WERI-Rb-1 (cell line): Measurements from ENCODE around the gene PRR15L.
"Not testable (repeated sequence)": the region's sequence is repeated elsewhere in the genome, so short reads cannot be mapped to it uniquely, and the experiment has no call there.

Experiments used
- DNase-seq: peaks from one replicate; pipeline ENCODE4 v3.0.0-alpha.2; 2020
- H3K27ac ChIP-seq: fragments of 250-450 bp; sonication (Bioruptor Pico); 2 replicates; pipeline ENCODE4 v1.5.1; 2020; ENCODE audit warnings: mild to moderate bottlenecking, moderate library complexity
- H3K27me3 ChIP-seq: fragments of 250-450 bp; sonication (Bioruptor Pico); 2 replicates; pipeline ENCODE4 v1.5.1; 2021; ENCODE audit warnings: mild to moderate bottlenecking, low read depth, moderate library complexity; ENCODE audit not compliant: insufficient read depth, severe bottlenecking
- H3K36me3 ChIP-seq: fragments of 250-450 bp; sonication (Bioruptor Pico); 2 replicates; pipeline ENCODE4 v1.5.1; 2020; ENCODE audit warnings: mild to moderate bottlenecking, moderate library complexity
- H3K4me3 ChIP-seq: 2 replicates; pipeline ENCODE4 v1.5.1; 2011; ENCODE audit warnings: low read depth, mild to moderate bottlenecking, control low read depth, low read length
- H3K9me3 ChIP-seq: fragments of 250-450 bp; sonication (Bioruptor Pico); 2 replicates; pipeline ENCODE4 v1.5.1; 2021; ENCODE audit warnings: mild to moderate bottlenecking, moderate library complexity; ENCODE audit not compliant: severe bottlenecking
- TF ChIP-seq, protein P1 (sequence below): IDR thresholded peaks from 2 replicates; pipeline ENCODE4 v1.5.1; 2011; ENCODE audit warnings: low read depth, mild to moderate bottlenecking, control low read depth, inconsistent platforms, low read length

Gene PRR15L

DNA sequence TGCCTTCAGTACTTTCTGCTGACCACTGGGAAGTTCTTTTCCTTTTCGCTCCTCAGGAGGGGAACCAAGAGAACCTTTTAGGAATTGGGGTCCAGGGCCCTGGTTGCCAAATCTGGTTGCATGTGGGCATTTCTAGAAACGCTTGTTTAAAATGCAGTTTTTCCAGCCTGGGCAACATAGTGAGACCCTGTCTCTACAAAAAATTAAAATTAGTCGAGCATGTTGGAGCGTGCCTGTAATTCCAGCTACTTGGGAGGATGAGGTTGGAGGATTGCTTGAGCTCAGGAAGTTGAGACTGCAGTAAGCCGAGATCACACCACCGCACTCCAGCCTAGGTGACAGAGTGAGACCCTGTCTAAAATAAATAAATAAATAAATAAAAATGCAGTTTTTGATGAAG lies 15.1 kb downstream of the PRR15L start:
- DNase-seq = no peak
- TF ChIP-seq, protein P1, sequence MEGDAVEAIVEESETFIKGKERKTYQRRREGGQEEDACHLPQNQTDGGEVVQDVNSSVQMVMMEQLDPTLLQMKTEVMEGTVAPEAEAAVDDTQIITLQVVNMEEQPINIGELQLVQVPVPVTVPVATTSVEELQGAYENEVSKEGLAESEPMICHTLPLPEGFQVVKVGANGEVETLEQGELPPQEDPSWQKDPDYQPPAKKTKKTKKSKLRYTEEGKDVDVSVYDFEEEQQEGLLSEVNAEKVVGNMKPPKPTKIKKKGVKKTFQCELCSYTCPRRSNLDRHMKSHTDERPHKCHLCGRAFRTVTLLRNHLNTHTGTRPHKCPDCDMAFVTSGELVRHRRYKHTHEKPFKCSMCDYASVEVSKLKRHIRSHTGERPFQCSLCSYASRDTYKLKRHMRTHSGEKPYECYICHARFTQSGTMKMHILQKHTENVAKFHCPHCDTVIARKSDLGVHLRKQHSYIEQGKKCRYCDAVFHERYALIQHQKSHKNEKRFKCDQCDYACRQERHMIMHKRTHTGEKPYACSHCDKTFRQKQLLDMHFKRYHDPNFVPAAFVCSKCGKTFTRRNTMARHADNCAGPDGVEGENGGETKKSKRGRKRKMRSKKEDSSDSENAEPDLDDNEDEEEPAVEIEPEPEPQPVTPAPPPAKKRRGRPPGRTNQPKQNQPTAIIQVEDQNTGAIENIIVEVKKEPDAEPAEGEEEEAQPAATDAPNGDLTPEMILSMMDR = no peak
- no peak overlapping the region for H3K4me3 ChIP-seq
- peaks cover 3% of the 10 kb centered on the region for H3K9me3 ChIP-seq
- H3K36me3 ChIP-seq = no peaks in the 10 kb centered on the region
- H3K27me3 ChIP-seq = no peaks in the 10 kb centered on the region
- no peak overlapping the region for H3K27ac ChIP-seq

DNA sequence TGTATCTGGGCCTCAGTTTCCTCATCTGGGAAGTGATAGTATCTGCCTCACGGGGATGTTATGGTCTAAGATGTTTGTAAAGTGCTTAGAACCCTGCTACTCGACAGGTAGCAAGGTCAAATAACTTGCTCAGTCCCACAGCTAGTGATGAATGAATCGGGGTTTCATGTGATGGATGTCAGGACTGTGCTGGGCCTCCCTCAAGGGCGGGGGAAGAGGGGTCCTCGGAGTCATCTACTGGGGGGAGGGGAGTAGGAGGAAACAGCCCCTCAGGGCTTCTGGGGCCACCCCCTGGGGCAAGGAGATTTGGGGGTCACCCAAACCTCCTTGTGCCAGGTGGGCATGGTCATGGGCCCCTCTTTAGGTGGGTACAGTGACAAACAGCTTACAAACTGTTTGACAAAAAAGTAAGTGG lies 15.6 kb downstream of the PRR15L start:
- TF ChIP-seq, protein P1 = no peak
- Histone ChIP-seq H3K4me3 (peak overlapping the region; percentile 46), H3K36me3 (no peaks in the 10 kb centered on the region), H3K27me3 (no peaks in the 10 kb centered on the region), H3K9me3 (peaks cover 3% of the 10 kb centered on the region), H3K27ac (no peak overlapping the region)
- no peak for DNase-seq

DNA sequence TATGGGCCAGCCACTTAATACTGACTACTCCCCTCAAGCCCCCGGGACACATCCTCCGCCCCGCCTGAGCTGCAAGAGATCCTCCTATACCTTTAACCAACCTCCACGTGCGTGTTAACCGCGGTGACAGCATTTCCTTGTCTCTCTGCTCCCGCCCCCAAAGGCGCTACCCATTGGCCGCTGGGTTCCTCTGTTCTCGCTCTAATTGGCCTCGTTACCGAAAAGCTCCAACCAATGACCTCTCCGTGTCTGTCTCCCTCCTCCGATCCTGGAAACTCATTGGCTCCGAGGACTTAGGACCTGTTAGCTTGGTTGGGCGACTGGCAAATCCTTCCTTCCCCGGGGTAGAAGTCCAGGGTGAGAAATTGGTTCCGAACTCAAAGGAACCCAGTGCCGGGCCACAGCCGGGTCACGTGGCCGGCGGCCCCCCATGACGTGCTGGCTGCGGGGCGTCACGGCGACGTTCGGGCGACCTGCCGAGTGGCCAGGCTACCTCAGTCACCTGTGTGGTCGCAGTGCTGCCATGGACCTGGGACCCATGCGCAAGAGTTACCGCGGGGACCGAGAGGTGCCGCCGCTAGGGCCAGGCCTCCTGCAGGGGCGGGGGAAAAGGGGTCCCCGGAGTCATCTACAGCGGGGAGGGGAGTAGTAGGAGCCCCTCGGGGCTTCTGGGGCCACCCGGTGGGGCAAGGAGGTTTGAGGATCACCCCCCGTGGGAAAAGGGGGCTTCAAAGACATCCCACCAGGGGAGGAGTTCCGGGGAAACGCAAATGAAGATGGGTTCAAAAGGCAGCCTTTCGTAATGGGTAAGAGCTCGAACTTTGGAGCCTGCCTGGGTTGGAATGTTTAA lies 16.2 kb downstream of the PRR15L start, which contains the start of gene PNPO:
Gene PNPO (plus strand): TSS at position 326 of the 850 bp plus-strand sequence. CDS start 105 bp downstream, at position 431.
- no peaks in the 10 kb centered on the region for H3K27me3 ChIP-seq
- TF ChIP-seq, protein P1 = no peak
- peak; percentile 88 for DNase-seq
- H3K9me3 ChIP-seq = peaks cover 3% of the 10 kb centered on the region
- no peak within 1 kb of the TSS for H3K27ac ChIP-seq
- no peaks in the 10 kb centered on the region for H3K36me3 ChIP-seq
- peak within 1 kb of the TSS; percentile 46 for H3K4me3 ChIP-seq

DNA sequence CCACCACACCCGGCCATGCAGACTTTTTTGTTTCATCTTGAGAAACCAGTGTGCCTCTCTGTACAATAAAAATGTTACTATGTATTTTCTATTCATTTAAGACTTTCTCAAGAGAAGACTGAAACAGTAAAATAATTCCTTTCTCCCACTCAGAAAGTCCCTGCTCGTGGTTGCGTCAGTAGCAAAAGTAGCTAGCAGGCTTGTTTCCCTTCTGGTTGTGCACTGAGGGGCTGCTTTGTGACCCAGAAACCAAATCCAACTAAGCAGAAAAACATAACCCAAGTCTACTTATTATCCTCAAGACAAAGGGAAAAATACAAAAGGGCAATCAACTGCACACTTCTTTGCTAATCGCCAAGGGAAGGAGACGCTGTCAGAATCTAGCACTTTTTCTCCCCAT lies 19.7 kb downstream of the PRR15L start:
- H3K36me3 ChIP-seq = no peaks in the 10 kb centered on the region
- no peaks in the 10 kb centered on the region for H3K27me3 ChIP-seq
- H3K27ac ChIP-seq = no peak overlapping the region
- H3K9me3 ChIP-seq = peaks cover 3% of the 10 kb centered on the region
- TF ChIP-seq, protein P1 = no peak
- no peak for DNase-seq
- H3K4me3 ChIP-seq = no peak overlapping the region

DNA sequence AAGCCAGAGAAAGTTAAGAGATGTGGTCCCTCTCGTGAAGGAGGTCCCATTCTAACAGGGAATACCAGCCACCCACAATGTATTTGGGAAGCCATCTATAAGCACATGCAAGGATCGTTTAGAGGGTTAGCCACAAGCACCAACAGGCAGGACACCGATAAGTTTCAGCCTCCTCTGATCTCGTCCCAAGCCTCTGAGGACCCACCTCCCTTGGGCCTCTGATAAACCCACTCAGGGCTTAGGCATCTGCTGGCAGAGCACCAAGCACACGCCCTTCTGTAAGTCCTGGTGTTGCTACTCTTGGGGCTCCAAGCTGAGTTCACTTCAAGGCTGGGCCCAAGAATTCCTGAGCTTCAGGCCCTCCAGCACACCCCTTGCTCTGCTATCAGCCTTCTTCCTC lies 21.7 kb downstream of the PRR15L start:
- peaks cover under 1% of the 10 kb centered on the region for H3K9me3 ChIP-seq
- no peaks in the 10 kb centered on the region for H3K27me3 ChIP-seq
- no peaks in the 10 kb centered on the region for H3K36me3 ChIP-seq
- TF ChIP-seq, protein P1 = no peak
- no peak for DNase-seq
- no peak overlapping the region for H3K27ac ChIP-seq
- H3K4me3 ChIP-seq = no peak overlapping the region

DNA sequence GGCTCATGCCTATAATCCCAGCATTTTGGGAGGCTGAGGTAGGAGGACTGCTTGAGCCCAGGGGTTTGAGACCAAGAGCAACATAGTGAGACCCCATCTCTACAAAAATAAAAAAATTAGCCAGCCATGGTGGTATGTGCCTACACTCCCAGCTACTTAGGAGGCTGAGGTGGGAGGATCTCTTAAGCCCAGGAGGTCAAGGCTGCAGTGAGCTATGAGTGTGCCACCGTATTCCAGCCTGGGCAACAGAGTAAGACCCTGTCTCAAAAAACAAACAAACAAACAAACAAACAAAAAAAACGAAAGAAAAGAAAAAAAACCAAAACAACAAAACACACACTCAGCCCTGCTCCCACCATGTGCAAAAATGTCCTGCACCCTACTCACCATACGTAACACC lies 22.2 kb downstream of the PRR15L start:
- DNase-seq, H3K27ac ChIP-seq, H3K4me3 ChIP-seq, H3K9me3 ChIP-seq, H3K36me3 ChIP-seq, H3K27me3 ChIP-seq: not testable (repeated sequence)
